Medulla oblongata (tissue), 1 donor: Measurements from ENCODE around the gene CACFD1.
"Not testable (repeated sequence)": the region's sequence is repeated elsewhere in the genome, so short reads cannot be mapped to it uniquely, and the experiment has no call there.

Experiments
- DNase-seq: peaks from one replicate; pipeline ENCODE4 v3.0.0-alpha.2; 2015; ENCODE audit errors: extremely low spot score

Gene CACFD1

DNA sequence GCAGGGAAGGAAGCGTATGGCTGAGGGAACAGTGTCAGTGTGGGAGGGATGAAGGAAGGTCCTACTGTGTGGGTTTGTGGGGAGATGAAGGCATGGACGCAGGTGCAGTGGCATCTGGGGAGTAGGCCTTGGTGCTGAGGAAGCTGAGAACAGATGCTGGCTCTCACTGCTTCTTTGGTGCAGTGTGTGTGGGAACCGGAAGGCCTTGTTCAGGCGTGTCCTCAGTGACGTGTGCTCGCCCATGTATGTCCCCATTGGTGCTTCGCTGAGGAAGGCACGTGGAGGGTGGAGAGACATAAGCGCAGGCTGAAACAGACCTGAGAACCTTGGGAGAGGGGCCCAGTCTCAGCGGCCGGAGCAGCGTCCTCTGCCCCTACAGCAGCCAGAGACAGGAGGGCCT lies 18.9 kb upstream of the CACFD1 start:
- DNase-seq = no peak

DNA sequence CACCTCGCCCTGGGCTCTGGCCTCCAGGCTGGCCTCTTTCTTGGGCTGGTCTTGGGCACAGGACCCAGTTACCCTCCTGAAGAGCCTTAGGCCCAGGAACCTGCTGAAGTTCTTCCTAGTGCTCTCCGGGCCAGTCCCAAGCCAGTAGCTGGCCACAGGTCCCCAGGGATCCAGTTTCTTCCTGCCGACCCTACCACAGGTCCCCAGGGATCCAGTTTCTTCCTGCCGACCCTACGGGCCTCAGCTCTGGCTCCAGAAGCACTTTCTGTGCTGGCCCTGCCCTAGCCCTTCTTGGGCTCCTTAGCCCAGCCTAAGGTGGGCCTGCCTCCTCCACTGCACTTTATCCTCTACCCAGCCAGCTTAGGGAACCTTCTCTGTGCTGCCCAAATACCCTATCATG lies 18.2 kb upstream of the CACFD1 start:
- DNase-seq = no peak

DNA sequence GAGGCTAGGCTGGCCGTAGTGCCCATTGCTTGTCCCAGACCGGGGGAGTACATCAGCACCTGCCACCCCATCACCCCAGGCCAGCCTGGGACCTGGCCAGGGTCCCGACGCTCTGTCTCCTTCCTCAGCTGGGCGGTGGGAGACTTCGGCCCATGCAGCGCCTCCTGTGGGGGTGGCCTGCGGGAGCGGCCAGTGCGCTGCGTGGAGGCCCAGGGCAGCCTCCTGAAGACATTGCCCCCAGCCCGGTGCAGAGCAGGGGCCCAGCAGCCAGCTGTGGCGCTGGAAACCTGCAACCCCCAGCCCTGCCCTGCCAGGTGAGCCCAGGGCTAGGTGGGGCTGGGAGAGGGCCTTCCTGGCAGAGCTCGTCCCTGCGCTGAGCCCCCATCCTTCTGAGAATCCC lies 16.5 kb upstream of the CACFD1 start:
- DNase-seq = no peak

DNA sequence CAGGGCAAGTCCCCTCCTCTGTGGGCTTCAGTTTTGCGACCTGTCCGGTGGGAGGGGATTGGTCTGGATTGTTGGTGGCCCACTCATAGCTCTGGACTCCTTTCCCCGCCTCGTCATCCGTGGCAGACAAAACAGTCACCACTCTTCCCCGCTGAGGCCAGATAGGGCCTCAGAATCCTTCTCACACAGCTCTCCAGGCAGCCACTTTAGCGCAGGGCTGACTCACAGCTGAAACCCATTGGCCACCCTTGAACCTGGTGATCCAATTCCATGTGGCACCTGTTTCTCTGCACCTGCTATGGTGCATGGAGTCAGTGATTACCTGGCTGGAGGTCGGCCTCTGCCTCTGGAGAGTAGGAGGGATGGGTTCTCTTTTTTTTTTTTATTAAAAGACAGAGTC lies 15.8 kb upstream of the CACFD1 start:
- DNase-seq = no peak

DNA sequence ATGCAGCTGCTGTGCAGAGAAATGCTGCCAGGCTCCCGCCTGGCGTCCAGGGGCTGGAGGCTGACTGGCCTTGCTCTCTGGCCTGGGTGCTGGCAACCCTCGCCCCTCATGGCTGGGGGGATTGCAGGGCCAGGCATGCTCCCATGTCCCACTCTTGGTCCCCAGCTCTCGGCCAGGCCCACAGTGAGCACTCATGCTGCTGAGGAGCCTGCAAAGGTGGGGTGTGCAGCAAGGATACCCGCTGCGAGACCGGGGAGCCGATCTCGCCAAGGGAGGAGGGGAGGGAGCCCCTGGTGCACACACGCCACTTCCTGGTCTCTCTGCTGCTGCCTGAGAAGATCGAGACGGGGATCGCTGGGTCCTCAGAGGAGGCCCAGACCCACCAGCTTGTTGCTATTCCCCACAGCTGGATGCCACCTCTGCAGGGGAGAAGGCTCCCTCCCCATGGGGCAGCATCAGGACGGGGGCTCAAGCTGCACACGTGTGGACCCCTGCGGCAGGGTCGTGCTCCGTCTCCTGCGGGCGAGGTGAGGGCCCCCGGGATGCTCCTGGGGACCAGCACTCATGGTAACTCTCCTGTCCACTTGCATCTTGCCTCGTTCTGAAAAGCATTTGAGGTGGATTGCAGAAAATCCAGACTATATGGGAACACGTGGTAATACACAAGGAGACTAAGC lies 14.3 kb upstream of the CACFD1 start:
- DNase-seq = no peak

DNA sequence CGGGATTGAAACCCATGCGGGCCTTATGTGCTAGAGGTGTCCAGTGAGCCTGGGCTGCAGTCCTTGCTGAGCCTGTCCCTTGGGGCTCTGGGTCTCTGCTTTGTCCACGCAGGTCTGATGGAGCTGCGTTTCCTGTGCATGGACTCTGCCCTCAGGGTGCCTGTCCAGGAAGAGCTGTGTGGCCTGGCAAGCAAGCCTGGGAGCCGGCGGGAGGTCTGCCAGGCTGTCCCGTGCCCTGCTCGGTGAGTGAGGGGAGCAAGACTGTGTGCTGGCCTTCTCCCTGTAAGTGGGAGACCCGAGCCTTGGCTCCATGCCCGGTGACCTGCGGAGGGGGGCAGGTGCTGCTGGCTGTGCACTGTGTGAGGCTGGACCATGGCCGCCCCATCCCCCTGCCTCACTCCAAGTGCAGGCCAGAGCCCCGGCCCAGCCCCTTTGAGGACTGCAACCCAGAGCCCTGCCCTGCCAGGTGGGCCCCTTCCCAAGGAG lies 11.2 kb upstream of the CACFD1 start:
- DNase-seq = no peak

DNA sequence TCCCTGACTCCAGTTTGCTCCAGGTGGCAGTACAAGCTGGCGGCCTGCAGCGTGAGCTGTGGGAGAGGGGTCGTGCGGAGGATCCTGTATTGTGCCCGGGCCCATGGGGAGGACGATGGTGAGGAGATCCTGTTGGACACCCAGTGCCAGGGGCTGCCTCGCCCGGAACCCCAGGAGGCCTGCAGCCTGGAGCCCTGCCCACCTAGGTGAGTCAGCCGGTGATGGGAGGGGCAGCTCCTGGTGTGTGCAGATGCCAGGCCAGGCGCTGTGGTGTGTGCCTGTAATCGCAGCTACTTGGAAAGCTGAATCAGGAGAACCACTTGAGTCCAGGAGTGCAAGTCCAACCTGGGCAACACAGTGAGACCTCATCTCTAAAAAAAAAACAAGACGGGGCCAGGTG lies 10.0 kb upstream of the CACFD1 start:
- DNase-seq = no peak

DNA sequence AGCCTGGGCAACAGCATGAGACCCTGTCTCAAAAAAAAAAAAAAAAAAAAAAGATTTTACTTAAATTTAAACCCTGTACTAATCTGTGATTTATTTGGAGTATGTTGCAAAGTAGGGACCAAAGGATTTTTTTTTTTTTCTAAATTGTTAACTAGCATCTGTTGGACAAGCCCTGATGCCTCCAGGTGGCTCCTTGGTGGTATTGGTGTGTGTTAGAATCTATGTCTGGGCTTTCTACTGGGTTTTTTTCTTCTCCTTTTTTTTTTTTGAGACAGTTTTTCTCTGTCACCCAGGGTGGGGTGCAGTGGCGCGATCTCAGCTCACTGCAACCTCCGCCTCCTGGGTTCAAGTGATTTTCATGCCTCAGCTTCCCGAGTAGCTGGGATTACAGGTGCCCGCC lies 7.9 kb upstream of the CACFD1 start:
- DNase-seq = not testable (repeated sequence)

DNA sequence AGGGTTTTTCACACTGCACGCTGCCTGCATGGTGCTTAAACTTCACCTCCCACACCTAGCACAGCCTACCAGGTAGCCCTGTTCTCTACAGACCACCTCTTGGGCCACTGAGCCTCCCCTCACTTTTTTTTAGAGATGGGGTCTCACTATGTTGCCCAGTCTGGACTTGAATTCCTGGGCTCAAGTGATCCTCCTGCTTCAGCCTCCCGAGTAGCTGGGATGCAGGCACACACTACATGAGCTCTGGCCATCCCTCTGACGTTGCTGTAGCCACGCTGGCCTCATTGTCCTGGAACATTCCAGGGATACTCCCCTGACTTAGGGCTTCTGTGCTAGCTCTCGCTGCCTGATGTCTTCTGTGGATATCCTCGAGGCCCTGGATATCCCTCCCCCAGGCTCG lies 7.2 kb upstream of the CACFD1 start:
- DNase-seq = no peak

DNA sequence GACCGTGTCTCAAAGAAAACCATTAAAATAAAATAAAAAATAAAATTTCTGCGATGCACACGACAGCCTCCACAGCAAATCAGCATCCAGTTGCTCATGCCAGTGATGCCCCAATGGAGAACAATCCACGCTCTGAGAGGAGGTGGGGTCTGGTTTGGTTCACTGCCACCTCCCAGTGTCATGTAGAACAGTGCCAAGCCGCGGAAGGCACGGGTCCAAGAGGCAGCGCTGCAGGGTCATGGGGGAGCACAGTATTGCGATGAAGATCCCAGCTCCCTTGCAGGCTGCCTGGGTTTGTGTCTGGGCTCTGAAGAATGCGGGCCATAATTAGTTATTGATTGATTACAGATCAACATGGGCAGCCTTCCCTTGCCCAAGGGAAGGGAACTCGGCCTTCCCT lies 6.1 kb upstream of the CACFD1 start:
- peak; percentile 28 for DNase-seq

DNA sequence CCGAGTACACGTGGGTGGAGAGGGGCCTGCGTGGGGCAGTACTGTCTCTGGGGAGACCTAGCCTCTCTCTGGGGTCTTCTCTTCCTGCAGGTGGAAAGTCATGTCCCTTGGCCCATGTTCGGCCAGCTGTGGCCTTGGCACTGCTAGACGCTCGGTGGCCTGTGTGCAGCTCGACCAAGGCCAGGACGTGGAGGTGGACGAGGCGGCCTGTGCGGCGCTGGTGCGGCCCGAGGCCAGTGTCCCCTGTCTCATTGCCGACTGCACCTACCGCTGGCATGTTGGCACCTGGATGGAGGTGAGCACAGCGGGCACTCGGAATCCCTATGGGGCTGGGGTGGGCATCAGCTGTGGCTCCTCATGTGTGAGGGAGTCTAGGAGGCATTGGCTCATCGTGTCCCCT lies 5.5 kb upstream of the CACFD1 start:
- no peak for DNase-seq

DNA sequence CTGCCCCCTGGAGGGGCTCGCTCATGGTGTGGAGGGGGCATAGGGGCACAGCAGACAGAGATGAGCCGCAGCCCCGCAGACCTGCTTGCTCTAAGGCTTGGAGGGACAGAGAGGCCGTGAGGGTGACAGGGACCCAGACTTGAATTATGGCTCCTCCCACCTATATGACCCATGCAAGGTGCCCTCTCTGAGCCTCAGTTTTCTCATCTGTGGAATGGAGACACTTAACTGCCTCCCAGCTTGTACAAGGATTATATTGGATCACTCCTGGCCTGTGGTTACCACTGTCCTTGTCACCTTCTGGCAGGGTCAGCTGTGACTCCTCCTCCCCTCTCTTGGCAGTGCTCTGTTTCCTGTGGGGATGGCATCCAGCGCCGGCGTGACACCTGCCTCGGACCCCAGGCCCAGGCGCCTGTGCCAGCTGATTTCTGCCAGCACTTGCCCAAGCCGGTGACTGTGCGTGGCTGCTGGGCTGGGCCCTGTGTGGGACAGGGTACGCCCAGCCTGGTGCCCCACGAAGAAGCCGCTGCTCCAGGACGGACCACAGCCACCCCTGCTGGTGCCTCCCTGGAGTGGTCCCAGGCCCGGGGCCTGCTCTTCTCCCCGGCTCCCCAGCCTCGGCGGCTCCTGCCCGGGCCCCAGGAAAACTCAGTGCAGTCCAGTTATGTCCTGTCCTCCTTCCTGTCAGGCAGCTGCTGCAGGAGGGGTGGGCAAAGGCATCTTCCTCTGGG lies 4.7 kb upstream of the CACFD1 start:
- DNase-seq = no peak

DNA sequence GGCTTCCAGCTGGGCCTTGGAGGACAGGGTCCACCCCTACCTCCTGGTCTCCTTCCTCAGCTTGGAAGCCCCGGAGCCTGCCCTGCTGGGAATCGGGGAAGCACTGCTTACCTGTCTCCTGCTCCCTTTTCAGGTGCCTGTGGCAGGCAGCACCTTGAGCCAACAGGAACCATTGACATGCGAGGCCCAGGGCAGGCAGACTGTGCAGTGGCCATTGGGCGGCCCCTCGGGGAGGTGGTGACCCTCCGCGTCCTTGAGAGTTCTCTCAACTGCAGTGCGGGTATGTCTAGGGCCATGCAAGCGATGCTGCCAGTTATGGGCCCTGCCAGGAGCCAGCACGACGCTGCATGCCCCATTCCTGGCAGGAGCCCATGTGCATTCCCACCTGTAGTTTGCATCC lies 3.8 kb upstream of the CACFD1 start:
- no peak for DNase-seq

DNA sequence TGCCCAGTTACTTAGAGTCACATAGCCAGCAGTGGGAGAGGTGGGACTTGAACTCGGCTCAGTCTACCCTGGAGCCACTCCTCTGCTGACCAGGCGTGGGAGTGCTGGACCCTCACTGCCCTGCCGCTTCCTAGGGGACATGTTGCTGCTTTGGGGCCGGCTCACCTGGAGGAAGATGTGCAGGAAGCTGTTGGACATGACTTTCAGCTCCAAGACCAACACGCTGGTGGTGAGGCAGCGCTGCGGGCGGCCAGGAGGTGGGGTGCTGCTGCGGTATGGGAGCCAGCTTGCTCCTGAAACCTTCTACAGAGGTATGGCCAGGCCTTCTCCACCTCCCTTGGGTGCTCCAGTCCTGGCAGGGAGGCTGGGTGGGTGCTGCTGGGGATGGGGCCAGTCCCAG lies 3.4 kb upstream of the CACFD1 start:
- no peak for DNase-seq

DNA sequence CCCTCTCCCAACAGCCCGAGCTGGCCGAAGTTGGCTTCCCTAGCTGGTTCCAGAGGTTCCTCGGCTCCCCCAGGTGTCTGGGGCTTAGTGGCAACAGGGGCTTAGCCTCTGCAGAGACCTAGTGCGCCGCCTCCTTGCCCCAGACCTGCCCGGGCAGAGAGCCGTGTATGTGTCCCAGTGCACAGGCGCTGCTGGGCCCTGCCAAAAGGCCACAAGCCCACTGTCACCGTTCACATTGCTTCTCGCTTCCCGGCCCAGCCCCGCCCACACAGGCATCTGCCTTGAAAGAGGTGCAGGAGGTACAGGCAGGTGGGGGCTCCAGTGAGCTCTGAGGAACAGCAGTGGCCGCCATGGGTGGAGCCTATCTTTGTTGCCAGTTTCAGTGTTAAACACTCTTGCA lies 2.5 kb upstream of the CACFD1 start:
- DNase-seq = no peak

DNA sequence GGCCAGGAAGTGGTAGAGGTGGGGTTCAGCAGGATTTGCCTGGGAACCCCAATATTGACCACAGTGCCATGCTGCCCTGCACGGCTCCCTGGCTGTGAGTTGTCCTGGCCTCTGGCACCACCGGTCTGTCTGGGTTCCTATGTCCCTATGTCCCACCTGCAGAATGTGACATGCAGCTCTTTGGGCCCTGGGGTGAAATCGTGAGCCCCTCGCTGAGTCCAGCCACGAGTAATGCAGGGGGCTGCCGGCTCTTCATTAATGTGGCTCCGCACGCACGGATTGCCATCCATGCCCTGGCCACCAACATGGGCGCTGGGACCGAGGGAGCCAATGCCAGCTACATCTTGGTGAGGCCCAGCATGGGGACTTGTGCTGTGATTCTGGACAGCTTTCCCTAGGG lies 2.0 kb upstream of the CACFD1 start:
- DNase-seq = no peak

DNA sequence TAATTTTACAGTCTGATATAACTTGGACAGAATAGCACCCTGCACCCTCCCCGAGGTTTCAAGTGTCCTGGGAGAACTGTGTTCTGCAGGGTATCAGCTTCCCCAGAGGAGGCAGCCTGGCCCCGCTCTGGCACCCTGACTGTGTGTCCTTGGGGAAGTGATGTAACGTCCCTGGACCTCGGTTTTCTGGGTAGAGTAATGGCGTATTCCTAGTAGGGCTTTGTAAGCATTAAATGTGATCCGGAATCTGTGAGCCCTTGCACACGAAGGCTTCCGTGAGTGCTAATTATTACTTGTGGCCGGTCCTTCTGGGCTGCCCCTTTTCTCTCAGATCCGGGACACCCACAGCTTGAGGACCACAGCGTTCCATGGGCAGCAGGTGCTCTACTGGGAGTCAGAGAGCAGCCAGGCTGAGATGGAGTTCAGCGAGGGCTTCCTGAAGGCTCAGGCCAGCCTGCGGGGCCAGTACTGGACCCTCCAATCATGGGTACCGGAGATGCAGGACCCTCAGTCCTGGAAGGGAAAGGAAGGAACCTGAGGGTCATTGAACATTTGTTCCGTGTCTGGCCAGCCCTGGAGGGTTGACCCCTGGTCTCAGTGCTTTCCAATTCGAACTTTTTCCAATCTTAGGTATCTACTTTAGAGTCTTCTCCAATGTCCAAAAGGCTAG lies 1.0 kb upstream of the CACFD1 start:
- DNase-seq = no peak

DNA sequence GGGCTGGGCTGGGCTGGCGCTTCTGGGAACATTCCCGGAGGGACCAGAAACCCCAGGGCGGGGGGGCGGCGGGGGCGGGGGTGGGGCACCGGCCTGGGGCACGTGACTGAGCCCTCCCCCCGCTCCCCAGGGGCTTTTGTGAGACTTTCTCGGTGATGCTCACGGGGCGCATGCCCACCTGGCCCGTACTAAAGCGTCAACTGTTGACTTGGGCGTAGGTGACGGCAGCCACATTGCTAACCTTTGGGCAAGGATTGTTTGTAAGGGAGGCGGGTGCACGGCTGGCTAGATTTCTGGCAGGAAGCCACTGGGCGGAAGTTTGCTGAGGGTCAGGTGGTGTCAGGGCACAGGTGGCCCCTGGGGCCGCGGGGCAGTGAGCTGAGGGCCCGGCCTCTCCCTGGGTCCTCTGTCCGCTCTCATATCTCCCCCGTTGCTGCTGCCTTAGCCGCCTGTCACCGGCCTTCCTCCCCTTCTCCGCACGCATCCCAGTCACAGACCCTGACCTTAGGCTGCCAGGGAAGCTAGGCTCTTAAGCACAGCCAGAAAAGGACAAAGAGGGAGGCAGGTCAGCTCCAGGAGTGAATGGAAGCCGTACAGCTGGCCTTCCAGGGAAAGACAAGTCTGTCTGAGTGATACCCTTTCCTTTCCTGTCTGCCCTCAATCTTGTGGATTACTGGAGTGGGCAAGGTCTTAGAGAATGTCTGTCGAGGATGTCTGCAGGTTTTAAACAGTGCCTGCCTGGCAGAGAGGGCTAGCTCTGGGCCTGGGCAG lies 812 bp downstream of the CACFD1 start:
- peak; percentile 58 for DNase-seq

DNA sequence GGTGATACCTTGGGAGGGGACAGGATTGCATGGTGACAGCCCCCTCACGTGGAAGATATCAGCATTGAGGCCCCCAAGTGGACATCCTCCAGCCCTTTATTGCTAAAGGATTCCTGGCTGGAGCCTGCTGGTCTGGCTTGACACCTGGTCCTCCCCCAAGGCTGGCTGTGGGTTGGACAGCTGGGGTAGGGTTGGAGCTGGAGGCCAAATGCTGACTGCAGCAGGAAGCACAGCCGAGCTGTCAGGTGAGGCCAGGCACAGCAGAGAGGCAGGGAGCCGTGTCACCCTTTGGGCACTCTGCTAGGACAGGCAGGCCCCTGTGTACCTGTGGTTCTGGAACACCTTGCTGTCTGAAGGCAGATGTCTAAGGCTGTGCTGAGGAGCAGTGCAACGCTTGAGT lies 2.2 kb downstream of the CACFD1 start:
- no peak for DNase-seq

DNA sequence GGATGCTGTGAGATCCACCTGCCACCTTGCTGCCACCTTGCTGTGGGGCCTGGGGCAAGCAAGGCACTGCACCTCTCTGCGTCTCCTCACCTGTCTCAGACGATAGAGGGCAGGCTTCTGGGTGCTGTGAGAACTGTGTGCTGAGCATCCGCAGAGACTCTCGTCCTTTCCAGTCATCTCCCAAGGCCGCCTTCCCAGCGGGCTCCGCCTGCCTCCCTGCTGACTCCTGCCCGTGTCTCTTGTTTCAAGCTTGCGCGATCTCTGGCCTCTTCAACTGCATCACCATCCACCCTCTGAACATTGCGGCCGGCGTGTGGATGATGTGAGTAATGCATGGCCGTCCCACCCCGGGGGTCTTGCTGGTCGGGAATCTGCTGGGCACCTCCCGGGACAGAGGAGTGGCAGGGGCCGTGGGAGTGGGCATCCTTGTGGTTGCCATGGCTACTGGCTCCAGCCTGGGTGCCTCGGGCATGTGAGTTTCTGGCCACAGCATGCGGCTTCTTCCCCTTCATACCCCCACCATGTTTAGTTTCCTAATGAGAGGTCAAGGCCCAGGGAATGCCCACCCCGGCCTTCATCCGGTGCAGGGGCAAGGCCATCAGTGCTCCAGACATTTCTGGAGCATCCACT lies 3.6 kb downstream of the CACFD1 start:
- DNase-seq = no peak

DNA sequence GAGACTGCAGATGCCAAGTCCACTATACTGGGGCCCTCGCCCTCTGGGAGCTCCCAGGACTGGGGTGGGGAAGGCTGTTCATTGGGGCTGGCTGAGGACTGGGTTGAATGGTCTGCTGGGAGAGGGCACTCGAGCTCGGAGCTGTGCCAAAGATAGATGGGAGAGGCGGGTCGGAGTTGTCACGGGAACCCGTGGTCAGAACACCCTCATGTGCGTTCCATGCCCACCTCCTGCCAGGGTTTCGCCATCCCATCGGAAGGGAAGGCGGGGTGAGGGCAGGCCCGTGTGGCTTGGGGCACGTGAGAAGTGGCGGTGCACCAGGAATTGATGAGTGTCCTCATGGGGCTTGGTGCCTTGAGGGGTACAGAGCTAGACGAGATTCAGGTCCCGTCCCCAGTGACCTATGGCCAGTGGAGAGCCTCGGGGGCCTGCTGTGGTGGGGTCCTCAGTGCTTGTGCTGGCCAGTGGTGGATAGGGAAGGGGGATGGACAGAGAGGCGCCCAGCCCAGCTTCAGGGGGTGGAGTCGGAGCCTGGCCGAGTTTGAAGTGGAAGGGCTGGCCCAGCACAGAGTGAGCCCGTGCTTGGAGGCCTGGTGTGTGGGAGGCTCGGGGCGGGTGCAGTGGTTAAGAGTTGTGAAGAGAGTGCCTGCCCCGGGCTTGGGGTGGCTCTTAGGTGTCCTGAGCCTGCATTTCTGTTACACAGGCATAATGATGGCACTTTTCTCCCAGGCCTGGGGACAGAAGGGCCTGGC lies 4.3 kb downstream of the CACFD1 start:
- DNase-seq = no peak
